ENCODE data around the gene PIP5K1C.

DNA sequence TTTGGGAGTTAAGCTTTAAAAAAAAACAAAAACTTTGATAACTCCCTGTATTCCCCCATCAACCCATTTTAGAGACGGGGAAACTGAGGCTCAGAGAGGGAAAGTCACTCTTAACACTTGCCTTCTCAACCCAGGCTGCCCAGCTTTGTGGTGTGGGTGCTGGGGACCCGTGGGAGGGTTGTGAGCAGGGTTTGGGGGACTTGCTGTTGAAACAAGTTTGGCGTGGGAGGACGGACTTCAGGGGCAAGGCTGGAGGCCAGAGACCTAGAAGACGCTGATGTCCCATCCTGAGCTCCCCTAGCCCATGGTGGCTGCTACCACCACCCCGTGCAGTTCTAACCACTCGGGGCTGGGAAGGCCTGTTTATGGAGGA lies 72.9 kb downstream of the PIP5K1C start:
- TF ChIP-seq CTCF (IDR thresholded peaks at IDR 0.05) (no peak), EZH2phosphoT487 (IDR thresholded peaks at IDR 0.05) (no peak)
